ENCODE results near the gene FBN1.

The FBN1 gene

DNA sequence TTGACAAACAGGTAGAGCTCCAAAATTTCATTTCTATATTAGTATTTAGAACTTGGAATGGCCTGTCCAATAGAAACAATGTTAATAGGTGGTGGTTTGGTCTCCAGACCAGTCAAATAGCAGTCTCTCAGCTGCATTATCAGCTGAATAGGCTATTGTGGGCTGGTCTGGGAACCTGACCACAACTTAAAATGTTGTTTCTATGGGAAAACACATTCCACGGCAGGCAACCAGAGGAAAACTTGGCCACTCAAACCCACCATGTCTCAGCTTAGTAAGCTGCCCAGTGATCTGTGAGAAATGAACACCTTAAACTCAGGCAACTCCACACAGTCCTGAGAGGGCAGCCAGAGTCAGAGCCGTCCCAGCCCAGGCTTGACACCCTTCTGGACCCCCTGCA is 20.4 kb downstream of the FBN1 start:
- 85 to 89% methylated on average over 2 of the region's 2 CpGs for WGBS, 2 experiments
- Histone ChIP-seq H3K36me3 (ENCODE audit: control insufficient read depth, insufficient read depth, low read length) (no peaks in the 10 kb centered on the region), H3K4me3 (ENCODE audit: insufficient read depth, low read depth, low read length) (no peak overlapping the region), H3K9me3 (ENCODE audit: control insufficient read depth, low read length) (no peaks in the 10 kb centered on the region), H3K27ac (ENCODE audit: insufficient read depth, low read depth, low read length, poor library complexity, severe bottlenecking) (no peak overlapping the region), H3K27me3 (ENCODE audit: control insufficient read depth, insufficient read depth, low read length, poor library complexity, severe bottlenecking) (no peaks in the 10 kb centered on the region), H3K4me1 (ENCODE audit: control insufficient read depth, insufficient read depth, low read length) (peaks cover 11% of the 10 kb centered on the region)

DNA sequence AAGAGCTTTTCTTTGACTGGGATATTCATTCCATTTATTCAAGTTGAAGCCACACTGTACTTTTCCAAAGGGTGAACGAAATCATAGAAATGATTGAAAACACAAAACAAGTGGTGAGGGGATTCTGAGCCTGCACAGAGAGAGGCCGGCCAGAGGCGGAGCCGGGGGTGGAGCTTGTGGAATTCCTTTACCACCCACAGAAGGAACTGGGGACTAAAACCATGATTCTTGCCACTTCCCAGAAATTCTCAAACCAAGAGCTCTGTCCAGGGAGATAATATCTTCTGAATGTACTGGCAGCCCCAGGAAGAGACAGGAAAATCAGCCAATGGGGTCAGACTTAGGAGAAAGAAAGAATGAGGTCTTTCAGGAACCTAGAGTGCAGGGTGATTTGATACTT is 20.8 kb downstream of the FBN1 start:
- no peaks in the 10 kb centered on the region for H3K36me3 ChIP-seq (ENCODE audit: control insufficient read depth, insufficient read depth, low read length)
- 92 to 93% methylated on average over 4 of the region's 4 CpGs for WGBS, 2 experiments
- H3K4me3 ChIP-seq (ENCODE audit: insufficient read depth, low read depth, low read length): no peak overlapping the region
- no peak overlapping the region for H3K27ac ChIP-seq (ENCODE audit: insufficient read depth, low read depth, low read length, poor library complexity, severe bottlenecking)
- peaks cover 11% of the 10 kb centered on the region for H3K4me1 ChIP-seq (ENCODE audit: control insufficient read depth, insufficient read depth, low read length)
- H3K9me3 ChIP-seq (ENCODE audit: control insufficient read depth, low read length): no peaks in the 10 kb centered on the region
- no peaks in the 10 kb centered on the region for H3K27me3 ChIP-seq (ENCODE audit: control insufficient read depth, insufficient read depth, low read length, poor library complexity, severe bottlenecking)

DNA sequence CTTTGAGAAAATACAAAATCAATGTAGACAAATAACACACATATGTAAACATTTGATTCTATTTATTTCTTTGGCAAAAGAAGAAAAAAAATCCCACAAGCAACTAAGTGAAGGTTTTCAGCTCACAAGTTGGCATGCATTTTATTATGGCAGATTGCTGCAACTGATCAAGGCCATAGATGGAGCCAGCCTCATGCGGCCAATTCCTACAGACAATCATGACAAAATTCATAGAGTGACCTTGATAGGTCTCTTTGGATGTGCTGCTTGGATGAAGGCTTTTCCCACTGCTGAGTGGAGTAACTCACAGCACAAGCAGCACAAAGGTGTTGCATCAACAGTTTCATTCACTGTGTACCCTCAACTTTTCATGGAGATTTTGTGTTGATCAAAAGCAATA is 22.1 kb downstream of the FBN1 start:
- 95 to 97% methylated on average over 1 of the region's 1 CpG for WGBS, 2 experiments
- Histone ChIP-seq H3K27ac (ENCODE audit: insufficient read depth, low read depth, low read length, poor library complexity, severe bottlenecking) (no peak overlapping the region), H3K27me3 (ENCODE audit: control insufficient read depth, insufficient read depth, low read length, poor library complexity, severe bottlenecking) (no peaks in the 10 kb centered on the region), H3K4me1 (ENCODE audit: control insufficient read depth, insufficient read depth, low read length) (peaks cover 11% of the 10 kb centered on the region), H3K9me3 (ENCODE audit: control insufficient read depth, low read length) (no peaks in the 10 kb centered on the region), H3K4me3 (ENCODE audit: insufficient read depth, low read depth, low read length) (no peak overlapping the region), H3K36me3 (ENCODE audit: control insufficient read depth, insufficient read depth, low read length) (no peaks in the 10 kb centered on the region)

DNA sequence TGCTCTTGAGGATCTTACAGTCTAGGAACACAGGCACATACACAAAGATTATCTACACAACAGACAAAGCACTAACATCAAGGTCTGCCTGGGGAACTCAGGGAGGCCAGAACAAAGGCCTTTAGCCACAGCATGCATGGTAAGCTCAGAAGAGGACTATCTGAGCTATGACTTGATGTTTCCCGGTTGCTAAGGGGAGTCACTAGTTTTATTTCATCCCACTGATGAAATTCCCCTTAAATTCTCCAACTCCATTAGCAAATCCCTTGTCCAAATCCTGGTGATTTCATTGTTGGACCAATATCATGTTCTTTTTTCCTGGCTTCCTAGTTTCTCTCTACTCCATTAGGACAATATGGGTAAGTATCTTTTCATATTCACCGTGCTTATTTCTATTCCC is 23.3 kb downstream of the FBN1 start:
- no peak overlapping the region for H3K27ac ChIP-seq (ENCODE audit: insufficient read depth, low read depth, low read length, poor library complexity, severe bottlenecking)
- H3K27me3 ChIP-seq (ENCODE audit: control insufficient read depth, insufficient read depth, low read length, poor library complexity, severe bottlenecking): no peaks in the 10 kb centered on the region
- H3K4me3 ChIP-seq (ENCODE audit: insufficient read depth, low read depth, low read length): no peak overlapping the region
- H3K9me3 ChIP-seq (ENCODE audit: control insufficient read depth, low read length): no peaks in the 10 kb centered on the region
- peaks cover 5% of the 10 kb centered on the region for H3K4me1 ChIP-seq (ENCODE audit: control insufficient read depth, insufficient read depth, low read length)
- WGBS, 2 experiments: 87 to 94% methylated on average over 2 of the region's 2 CpGs
- H3K36me3 ChIP-seq (ENCODE audit: control insufficient read depth, insufficient read depth, low read length): no peaks in the 10 kb centered on the region

DNA sequence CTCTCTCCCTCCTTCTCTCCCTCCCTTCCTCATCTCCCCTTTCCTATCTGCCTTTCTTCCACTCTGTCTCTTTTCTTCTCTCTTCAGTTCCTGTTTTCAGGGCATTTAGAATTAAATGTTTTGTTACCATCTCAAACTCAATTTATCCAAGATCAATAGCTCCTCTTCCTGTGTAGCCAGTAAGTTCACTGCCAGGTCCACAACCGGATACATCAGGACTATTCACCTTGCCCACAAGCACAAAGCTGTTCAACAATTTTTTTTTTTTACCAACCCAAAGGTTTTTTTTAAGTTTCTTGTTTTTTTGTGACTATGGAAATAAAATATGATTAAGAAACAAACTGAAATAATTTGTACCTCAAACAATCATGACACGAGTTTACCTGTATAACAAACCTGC is 26.1 kb downstream of the FBN1 start:
- Histone ChIP-seq H3K27ac (ENCODE audit: insufficient read depth, low read depth, low read length, poor library complexity, severe bottlenecking) (no peak overlapping the region), H3K4me1 (ENCODE audit: control insufficient read depth, insufficient read depth, low read length) (no peaks in the 10 kb centered on the region), H3K9me3 (ENCODE audit: control insufficient read depth, low read length) (no peaks in the 10 kb centered on the region), H3K27me3 (ENCODE audit: control insufficient read depth, insufficient read depth, low read length, poor library complexity, severe bottlenecking) (no peaks in the 10 kb centered on the region), H3K36me3 (ENCODE audit: control insufficient read depth, insufficient read depth, low read length) (no peaks in the 10 kb centered on the region), H3K4me3 (ENCODE audit: insufficient read depth, low read depth, low read length) (no peak overlapping the region)
- 88 to 100% methylated on average over 1 to 2 of the region's 2 CpGs for WGBS, 2 experiments

DNA sequence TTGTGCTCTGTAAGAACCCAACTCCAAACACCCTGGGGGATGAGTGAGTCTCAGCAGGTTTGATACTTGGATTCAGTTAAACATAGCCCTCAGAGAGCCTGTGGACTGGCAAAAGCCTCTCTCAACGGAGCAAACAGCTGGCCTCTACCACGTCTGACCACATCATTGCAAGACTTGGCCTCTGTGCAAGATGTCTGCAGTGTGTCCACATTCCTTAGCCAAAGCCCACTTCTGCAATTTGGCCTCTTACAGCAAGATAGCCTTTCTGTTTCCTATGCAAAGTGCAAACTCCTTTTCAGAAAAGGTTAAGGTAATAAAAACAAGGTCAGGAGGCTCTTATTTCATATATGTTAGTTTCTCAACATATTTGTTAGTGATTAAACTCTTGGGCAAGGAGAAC is 27.9 kb downstream of the FBN1 start:
- Histone ChIP-seq H3K27me3 (ENCODE audit: control insufficient read depth, insufficient read depth, low read length, poor library complexity, severe bottlenecking) (no peaks in the 10 kb centered on the region), H3K27ac (ENCODE audit: insufficient read depth, low read depth, low read length, poor library complexity, severe bottlenecking) (no peak overlapping the region), H3K36me3 (ENCODE audit: control insufficient read depth, insufficient read depth, low read length) (no peaks in the 10 kb centered on the region), H3K4me3 (ENCODE audit: insufficient read depth, low read depth, low read length) (no peak overlapping the region), H3K4me1 (ENCODE audit: control insufficient read depth, insufficient read depth, low read length) (no peaks in the 10 kb centered on the region), H3K9me3 (ENCODE audit: control insufficient read depth, low read length) (no peaks in the 10 kb centered on the region)
- 92% methylated on average over 2 of the region's 2 CpGs for WGBS, 2 experiments

DNA sequence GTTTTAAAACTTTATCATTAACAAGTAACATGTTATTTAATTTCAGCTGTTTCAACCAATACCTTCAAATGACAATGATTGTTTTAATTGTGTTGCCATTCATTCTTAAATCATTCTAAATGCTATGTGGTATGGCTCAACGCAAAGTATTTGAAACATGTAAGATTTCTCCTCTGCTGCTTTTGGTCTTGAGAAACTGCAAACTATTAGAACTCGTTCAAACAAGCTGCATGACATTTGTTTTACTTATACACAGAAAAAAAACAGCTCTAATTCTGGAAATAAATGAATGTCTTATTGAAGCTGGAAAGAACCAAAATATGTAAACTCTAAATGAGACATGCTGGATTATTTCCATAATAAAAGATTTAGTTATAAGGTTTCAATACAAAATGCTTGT is 29.3 kb downstream of the FBN1 start:
- Histone ChIP-seq H3K9me3 (ENCODE audit: control insufficient read depth, low read length) (no peaks in the 10 kb centered on the region), H3K4me1 (ENCODE audit: control insufficient read depth, insufficient read depth, low read length) (no peaks in the 10 kb centered on the region), H3K36me3 (ENCODE audit: control insufficient read depth, insufficient read depth, low read length) (no peaks in the 10 kb centered on the region), H3K4me3 (ENCODE audit: insufficient read depth, low read depth, low read length) (no peak overlapping the region), H3K27ac (ENCODE audit: insufficient read depth, low read depth, low read length, poor library complexity, severe bottlenecking) (no peak overlapping the region), H3K27me3 (ENCODE audit: control insufficient read depth, insufficient read depth, low read length, poor library complexity, severe bottlenecking) (no peaks in the 10 kb centered on the region)
- WGBS, 2 experiments: 85 to 95% methylated on average over 2 of the region's 2 CpGs

DNA sequence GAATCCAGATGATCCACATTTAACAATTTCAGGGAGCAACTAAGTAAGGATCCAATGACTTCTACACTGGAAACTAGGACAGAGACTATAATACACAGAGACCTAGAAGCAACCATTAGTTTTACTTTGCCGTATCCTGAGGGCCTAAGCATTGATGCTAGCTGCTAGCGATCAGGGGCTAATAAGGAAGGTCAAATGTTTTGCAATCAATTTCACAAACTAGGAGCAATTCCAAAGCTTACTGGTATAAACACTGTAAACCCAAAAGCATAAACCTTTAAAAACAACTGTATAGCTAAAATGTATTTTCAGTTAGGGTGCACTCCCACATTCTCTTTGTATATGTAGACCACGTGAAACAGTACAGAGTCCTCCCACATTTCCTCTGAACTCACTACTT is 31.5 kb downstream of the FBN1 start:
- H3K4me3 ChIP-seq (ENCODE audit: insufficient read depth, low read depth, low read length): no peak overlapping the region
- H3K27me3 ChIP-seq (ENCODE audit: control insufficient read depth, insufficient read depth, low read length, poor library complexity, severe bottlenecking): no peaks in the 10 kb centered on the region
- no peaks in the 10 kb centered on the region for H3K9me3 ChIP-seq (ENCODE audit: control insufficient read depth, low read length)
- no peaks in the 10 kb centered on the region for H3K4me1 ChIP-seq (ENCODE audit: control insufficient read depth, insufficient read depth, low read length)
- WGBS, 2 experiments: 95 to 96% methylated on average over 3 of the region's 3 CpGs
- H3K27ac ChIP-seq (ENCODE audit: insufficient read depth, low read depth, low read length, poor library complexity, severe bottlenecking): no peak overlapping the region
- H3K36me3 ChIP-seq (ENCODE audit: control insufficient read depth, insufficient read depth, low read length): no peaks in the 10 kb centered on the region

DNA sequence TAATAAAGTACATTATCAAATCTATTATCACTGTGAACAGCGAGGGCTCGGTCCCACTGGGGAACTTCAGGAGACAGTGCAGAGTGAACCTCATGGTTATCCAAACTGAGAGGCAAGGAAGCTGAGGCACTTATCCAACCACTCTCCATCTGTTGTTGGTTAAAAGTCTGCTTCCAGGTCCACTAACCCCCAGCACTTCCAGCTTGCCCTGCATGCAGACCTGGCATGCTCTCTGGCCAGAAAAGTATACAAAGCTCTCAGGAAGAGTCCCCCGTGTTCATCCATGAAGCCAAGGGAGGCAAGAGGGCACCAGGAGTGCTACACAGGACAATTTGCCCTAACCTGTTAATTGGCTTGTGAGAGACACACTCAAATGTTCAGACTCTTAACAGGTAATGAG is 36.0 kb downstream of the FBN1 start:
- Histone ChIP-seq H3K4me3 (ENCODE audit: insufficient read depth, low read depth, low read length) (no peak overlapping the region), H3K27ac (ENCODE audit: insufficient read depth, low read depth, low read length, poor library complexity, severe bottlenecking) (no peak overlapping the region), H3K36me3 (ENCODE audit: control insufficient read depth, insufficient read depth, low read length) (peaks cover 3% of the 10 kb centered on the region), H3K4me1 (ENCODE audit: control insufficient read depth, insufficient read depth, low read length) (no peaks in the 10 kb centered on the region), H3K9me3 (ENCODE audit: control insufficient read depth, low read length) (no peaks in the 10 kb centered on the region), H3K27me3 (ENCODE audit: control insufficient read depth, insufficient read depth, low read length, poor library complexity, severe bottlenecking) (no peaks in the 10 kb centered on the region)
- 92 to 96% methylated on average over 3 of the region's 3 CpGs for WGBS, 2 experiments

DNA sequence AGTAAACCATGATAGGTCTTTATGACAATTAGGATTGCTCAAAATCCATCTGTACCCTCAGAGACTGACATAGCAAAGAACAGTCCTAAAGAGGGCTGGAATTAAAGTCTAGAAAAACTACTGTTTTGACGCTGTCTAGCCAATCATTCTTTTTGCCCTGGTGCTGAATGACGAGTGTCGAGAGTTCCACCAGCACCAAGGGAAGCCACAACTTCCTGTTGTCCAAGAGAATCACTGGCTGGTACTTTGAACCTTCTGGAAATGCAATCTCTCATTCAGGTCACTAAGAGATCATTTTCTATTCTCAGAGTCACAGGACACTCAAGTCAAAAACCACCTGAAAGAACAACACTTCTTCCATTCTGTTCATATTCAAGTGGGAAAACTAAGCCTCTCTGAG is 37.7 kb downstream of the FBN1 start:
- no peaks in the 10 kb centered on the region for H3K4me1 ChIP-seq (ENCODE audit: control insufficient read depth, insufficient read depth, low read length)
- no peaks in the 10 kb centered on the region for H3K9me3 ChIP-seq (ENCODE audit: control insufficient read depth, low read length)
- no peak overlapping the region for H3K27ac ChIP-seq (ENCODE audit: insufficient read depth, low read depth, low read length, poor library complexity, severe bottlenecking)
- H3K27me3 ChIP-seq (ENCODE audit: control insufficient read depth, insufficient read depth, low read length, poor library complexity, severe bottlenecking): no peaks in the 10 kb centered on the region
- peaks cover 3% of the 10 kb centered on the region for H3K36me3 ChIP-seq (ENCODE audit: control insufficient read depth, insufficient read depth, low read length)
- H3K4me3 ChIP-seq (ENCODE audit: insufficient read depth, low read depth, low read length): no peak overlapping the region
- WGBS, 2 experiments: 96% methylated on average over 3 of the region's 3 CpGs

DNA sequence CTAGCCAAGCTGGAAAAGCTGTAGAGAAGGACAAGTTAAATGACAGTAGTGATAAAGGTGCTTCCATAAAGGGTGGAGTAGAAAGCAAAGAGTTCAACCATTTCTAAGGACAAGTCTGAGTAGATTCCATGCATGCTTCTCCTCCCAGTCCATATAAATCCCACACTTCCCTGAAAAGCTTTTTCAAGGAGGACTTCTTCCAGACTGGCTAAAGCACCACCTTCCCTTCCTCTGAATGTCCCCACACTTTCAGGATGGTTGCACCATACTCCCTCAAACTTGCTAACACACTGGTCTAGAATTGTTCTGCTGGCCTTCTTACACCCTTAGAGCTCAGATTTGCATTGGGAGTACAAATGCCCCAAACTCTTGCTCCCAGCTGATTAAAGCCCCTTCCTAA is 40.9 kb downstream of the FBN1 start:
- Histone ChIP-seq H3K4me3 (ENCODE audit: insufficient read depth, low read depth, low read length) (no peak overlapping the region), H3K36me3 (ENCODE audit: control insufficient read depth, insufficient read depth, low read length) (peaks cover 3% of the 10 kb centered on the region), H3K27ac (ENCODE audit: insufficient read depth, low read depth, low read length, poor library complexity, severe bottlenecking) (no peak overlapping the region), H3K9me3 (ENCODE audit: control insufficient read depth, low read length) (no peaks in the 10 kb centered on the region), H3K4me1 (ENCODE audit: control insufficient read depth, insufficient read depth, low read length) (no peaks in the 10 kb centered on the region), H3K27me3 (ENCODE audit: control insufficient read depth, insufficient read depth, low read length, poor library complexity, severe bottlenecking) (no peaks in the 10 kb centered on the region)

All from ectodermal cell (in vitro differentiated cells).